Thyroid gland (tissue), 4 donors: Measurements from ENCODE around the gene FFAR4. TPM values are rescaled to one million over a fixed set of nuclear protein-coding genes. Genes with fewer than 3 reads are reported as not detected.

ENCODE experiments used
- DNase-seq, 2 donors: peaks; one replicate each; pipeline ENCODE4 v3.0.0-alpha.2; 2019
- H3K27ac ChIP-seq, 3 donors: fragments of 200-600 bp; sonication (generic); 1 replicate in 2 of 3; 2 replicates in 1 of 3; pipeline ENCODE4 v1.5.1; 2016 to 2019; ENCODE audit warnings: mild to moderate bottlenecking in 1 of 3, moderate library complexity in 1 of 3
- H3K27me3 ChIP-seq: fragments of 200-600 bp; sonication (generic); one replicate; pipeline ENCODE4 v1.5.1; 2019
- H3K36me3 ChIP-seq, 2 donors: fragments of 200-600 bp; sonication (generic); one replicate each; pipeline ENCODE4 v1.5.1; 2016 to 2019
- H3K4me1 ChIP-seq, 2 donors: fragments of 200-600 bp; sonication (generic); one replicate each; pipeline ENCODE4 v1.5.1; 2017 to 2019
- H3K4me3 ChIP-seq, 3 donors: fragments of 200-600 bp; sonication (generic); replicated peaks in 1 of 3; 1 replicate in 2 of 3; 2 replicates in 1 of 3; pipeline ENCODE4 v1.5.1; 2016; ENCODE audit warnings: mild to moderate bottlenecking in 1 of 3
- H3K9me3 ChIP-seq: fragments of 200-600 bp; sonication (generic); one replicate; pipeline ENCODE4 v1.5.1; 2017
- CTCF ChIP-seq, 6 experiments: fragments of 200-600 bp in 3 of 6; fragments of 450-650 bp in 3 of 6; sonication (generic) in 3 of 6; IDR thresholded peaks; one replicate each; pipeline ENCODE4 v1.5.1; 2016 to 2019; ENCODE audit warnings: antibody characterized with exemption in 6 of 6, mild to moderate bottlenecking in 2 of 6, inconsistent platforms in 1 of 6, moderate library complexity in 1 of 6
- POLR2A ChIP-seq, 2 donors: fragments of 450-650 bp; IDR thresholded peaks; one replicate each; pipeline ENCODE4 v1.6.1; 2017; ENCODE audit warnings: antibody characterized with exemption in 2 of 2, mild to moderate bottlenecking in 2 of 2, moderate library complexity in 1 of 2
- WGBS, 2 donors: methylation state at CpG; one replicate each; pipeline ENCODE4 v1.1.5; 2017; 5-methylcytosine and 5-hydroxymethylcytosine counted together
- intact Hi-C: fragments of 100-400 bp; cut with DNase I; formaldehyde crosslinking; loops from one replicate; pipeline ENCODE4 v1.15.1; 2023
- total RNA-seq, 4 donors: library from RNA; depleted of rRNA; stranded (reverse); fragments of >200 nt; gene quantifications; one replicate each; pipeline ENCODE4 v1.2.3, GENCODE V29; 2016

FFAR4 gene
- total RNA-seq, 4 donors from 2014 or later = 0.15 to 0.78 (median 0.40) TPM; not detected in 1

DNA sequence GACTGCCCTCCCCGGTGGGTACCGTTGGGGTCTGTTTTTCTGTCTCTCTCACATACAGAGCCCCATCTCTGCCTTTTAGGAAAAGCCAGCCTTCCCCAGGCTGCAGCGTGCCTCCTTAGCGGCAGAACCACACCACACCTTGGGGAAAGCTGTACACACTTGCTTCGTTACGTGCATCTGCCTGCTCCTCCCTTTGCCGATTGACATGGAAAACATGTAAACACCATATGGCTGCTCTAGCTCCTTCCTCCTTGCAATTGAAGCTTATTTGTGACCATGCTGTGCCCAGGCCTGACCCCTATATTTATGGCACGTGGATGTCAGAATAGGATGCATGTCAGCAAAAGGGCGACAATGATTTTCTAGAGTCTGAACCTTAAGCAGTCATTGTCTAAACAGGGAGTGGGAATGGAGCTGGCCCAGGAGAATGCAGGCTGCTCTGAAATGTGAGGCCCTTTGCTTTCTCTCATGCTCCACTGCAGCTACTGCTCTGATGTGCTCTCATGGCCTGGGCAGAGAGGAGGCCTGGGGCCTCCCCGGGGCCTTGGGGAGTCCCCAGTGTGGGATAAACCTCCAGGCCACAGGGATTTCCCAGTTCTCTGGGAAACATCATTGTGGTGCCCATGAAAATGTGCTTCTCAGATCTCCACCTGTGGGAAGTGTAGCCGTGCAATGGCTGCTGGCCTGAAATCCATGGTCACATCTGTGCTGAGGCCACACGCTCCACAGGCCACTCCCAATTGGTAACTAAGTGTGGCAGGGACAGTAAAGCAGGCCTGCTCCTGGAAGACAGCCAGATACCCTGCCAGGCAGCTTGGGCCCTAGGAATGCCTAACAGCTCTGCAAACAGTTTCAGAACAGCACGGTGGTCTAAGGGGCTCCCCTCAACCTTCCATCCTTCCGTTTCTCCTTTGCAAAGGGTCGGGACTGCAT is 64.4 kb downstream of the FFAR4 start:
- H3K27me3 ChIP-seq = no peaks in the 10 kb centered on the region
- H3K4me1 ChIP-seq = no peaks in the 10 kb centered on the region
- DNase-seq = no peak
- no peaks in the 10 kb centered on the region for H3K9me3 ChIP-seq
- H3K36me3 ChIP-seq = no peaks in the 10 kb centered on the region
- intact Hi-C loops = no loop called here
- H3K4me3 ChIP-seq = no peak overlapping the region
- 74 to 76% methylated on average over 15 of the region's 15 CpGs for WGBS, 2 donors
- H3K27ac ChIP-seq = no peak overlapping the region
- TF ChIP-seq POLR2A (IDR thresholded peaks at IDR 0.05) = no peak
- no peak for TF ChIP-seq CTCF (IDR thresholded peaks at IDR 0.05)

Other genes with a start within 250 kb of the FFAR4 start
- gene MYOF, start 84.3 kb upstream of the FFAR4 start, total RNA-seq = 100 to 1,000 TPM in 2 of 4 donors, 10 to 100 TPM in 2; 72.3 to 210 (median 118) TPM
- 1 to 10 TPM in 2 of 4 donors, under 1 TPM in 1, not detected in 1; 0.11 to 2.1 (median 1.0) TPM for gene CEP55, start 70.1 kb upstream of the FFAR4 start, total RNA-seq
- gene RBP4, start 34.6 kb downstream of the FFAR4 start, total RNA-seq = 1 to 10 TPM; 1.9 to 5.5 (median 5.3) TPM
- gene PDE6C, start 45.9 kb downstream of the FFAR4 start, total RNA-seq = not detected
- gene FRA10AC1, start 135.9 kb downstream of the FFAR4 start, total RNA-seq = 100 to 1,000 TPM in 1 of 4 donors, 10 to 100 TPM in 3; 18.6 to 293 (median 27.8) TPM
- not detected for gene LGI1, start 191.3 kb downstream of the FFAR4 start, total RNA-seq